GM19035 (cell line): ENCODE results near the gene SLC22A31.

ENCODE experiments used
- ATAC-seq: cut with Tn5 transposase; IDR thresholded peaks from one replicate; pipeline ENCODE4 v1.9.1; 2021; ENCODE audit not compliant: unreplicated experiment

Gene SLC22A31

GRCh38 chr16:89217138-89217387 is 16.7 kb upstream of the SLC22A31 start:
- no peak for ATAC-seq

GRCh38 chr16:89216315-89217137 is 16.2 kb upstream of the SLC22A31 start:
- peak; percentile 46 for ATAC-seq

- no peak for ATAC-seq
Observed at GRCh38 chr16:89210904-89211515, 10.7 kb upstream of the SLC22A31 start.

- no peak for ATAC-seq
Observed at GRCh38 chr16:89210165-89210903, 10.0 kb upstream of the SLC22A31 start.

GRCh38 chr16:89209522-89210044 is 9.2 kb upstream of the SLC22A31 start:
- no peak for ATAC-seq

DNA sequence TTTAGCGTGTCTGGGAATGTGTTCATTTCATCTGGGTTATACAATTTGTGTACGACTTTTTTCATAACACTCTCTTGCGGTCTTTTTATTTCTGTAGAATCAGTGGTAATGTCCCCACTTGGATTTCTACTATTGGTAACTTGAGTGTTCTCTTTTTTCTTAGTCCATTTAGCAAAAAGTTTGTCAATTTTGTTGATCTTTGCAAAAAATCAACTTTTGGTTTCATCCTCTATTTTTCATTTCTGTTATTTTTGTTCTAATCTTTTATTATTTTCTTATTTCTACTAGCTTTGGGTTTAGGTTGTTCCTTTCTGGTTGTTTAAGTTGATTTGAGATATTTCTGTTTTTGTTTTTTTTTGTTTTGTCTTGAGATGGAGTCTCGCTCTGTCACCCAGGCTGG is 7.7 kb upstream of the SLC22A31 start:
- no peak for ATAC-seq

DNA sequence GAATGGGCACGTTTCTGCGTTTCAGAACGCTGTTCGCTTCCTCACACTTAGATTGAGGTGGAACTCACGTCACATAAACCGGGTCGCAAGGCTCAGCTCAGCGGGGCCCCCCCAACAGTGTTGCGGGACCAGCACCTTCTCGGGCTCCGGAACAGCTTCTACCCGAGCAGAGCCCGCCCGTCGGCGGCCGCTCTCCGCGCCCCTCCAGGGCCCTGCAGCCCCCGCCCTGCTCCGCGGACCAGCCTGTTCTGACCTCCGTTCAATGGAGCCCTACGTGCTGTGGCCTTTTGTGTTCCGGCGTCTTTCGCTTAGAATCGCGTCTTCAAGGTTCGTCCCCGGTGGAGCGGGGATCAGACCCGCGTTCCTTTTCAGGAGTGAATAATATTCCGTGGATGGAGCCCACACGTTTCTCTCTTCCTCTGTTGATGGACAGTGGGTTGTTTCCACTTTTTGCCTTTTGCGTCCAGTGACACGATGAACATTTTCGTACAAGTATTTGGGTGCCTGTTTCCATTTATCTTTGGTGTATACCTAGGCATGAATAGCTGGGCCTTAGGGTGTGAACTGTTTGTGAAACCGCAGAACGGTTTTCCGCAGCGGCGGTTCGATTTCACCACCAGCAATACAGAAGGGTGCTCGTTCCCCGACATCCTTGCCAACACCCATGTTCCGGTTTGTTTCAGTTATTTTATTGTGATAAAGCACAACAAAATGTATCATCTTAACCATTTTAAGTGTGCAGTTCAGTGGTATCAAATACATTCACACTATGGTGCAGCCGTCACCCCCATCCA is 2.3 kb upstream of the SLC22A31 start:
- no peak for ATAC-seq

DNA sequence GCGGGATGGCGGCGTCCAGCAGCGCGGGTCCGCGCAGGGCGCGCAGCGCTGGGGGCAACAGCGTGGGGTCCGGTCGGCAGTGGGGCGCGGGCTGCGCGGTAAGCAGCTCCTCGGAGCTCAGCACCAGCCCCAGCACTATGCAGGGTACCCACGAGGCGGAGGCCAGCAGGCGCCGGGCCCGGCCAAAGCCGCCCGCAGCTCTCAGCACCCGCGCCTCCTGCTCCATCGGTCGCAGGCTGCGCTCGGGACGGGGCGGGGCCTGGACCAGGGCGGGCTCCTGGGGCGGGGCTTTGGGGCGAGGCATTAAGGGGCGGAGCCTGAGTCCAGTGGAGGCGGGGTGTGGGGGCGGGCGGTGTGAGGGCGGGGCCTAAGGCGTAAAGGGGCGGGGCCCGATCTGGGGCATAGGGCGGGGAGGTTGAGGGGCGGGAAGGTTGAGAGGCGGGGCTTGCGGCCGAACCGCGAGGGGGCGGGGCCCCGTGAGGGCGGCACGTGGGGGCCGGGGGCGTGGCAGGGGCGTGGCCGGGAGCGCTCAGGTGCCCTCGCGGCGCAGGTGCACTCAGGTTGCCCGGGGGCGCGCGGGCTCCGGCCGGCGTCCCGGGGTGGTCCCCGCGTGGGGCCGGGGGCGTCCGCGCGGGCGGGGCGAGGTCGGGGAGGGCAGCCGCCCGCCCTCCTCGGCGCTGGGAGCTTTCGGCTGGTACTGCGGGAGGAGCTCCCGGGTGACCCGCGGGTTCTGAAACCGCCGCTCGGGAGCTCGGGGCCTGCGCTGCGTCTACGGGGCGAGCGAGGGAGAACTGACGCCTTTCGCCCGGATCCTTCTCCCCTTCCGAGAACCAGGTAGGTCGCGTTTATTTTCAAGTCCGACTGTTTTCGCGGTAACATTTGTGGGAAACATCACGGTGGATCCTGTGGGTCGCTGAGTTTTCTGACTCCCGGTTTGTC is 1.4 kb upstream of the SLC22A31 start:
- ATAC-seq, result no peak

DNA sequence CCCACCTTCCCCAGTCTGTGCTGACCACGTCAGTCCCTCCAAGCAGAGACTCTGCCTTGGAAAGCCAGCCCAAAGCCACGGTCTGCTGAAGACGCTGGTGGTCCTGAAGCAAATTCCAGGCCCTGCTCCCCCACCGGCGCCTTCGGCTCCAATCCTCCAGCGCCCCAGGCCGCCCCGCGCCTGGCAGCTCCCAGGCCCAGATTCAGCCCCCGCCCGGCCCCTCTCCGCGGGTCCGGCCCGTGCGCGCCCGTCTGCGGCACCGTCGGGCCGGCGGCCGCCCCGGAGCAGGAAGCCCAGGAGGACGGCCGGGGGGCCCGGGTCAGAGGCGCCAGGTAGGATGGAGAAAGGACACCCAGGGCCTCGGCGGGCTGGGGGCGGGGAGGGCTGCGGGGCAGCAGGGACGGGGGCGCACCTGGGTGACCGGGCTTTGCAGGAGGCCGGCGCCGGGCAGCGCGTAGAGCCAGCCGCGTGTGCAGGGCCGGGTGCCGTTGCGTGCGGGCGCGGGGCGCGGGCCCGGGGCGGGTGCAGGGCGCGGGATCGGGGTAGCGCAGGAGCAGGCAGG is 594 bp upstream of the SLC22A31 start:
- no peak for ATAC-seq

- ATAC-seq, result no peak
Observed at GRCh38 chr16:89199241-89200123, 855 bp downstream of the SLC22A31 start.

DNA sequence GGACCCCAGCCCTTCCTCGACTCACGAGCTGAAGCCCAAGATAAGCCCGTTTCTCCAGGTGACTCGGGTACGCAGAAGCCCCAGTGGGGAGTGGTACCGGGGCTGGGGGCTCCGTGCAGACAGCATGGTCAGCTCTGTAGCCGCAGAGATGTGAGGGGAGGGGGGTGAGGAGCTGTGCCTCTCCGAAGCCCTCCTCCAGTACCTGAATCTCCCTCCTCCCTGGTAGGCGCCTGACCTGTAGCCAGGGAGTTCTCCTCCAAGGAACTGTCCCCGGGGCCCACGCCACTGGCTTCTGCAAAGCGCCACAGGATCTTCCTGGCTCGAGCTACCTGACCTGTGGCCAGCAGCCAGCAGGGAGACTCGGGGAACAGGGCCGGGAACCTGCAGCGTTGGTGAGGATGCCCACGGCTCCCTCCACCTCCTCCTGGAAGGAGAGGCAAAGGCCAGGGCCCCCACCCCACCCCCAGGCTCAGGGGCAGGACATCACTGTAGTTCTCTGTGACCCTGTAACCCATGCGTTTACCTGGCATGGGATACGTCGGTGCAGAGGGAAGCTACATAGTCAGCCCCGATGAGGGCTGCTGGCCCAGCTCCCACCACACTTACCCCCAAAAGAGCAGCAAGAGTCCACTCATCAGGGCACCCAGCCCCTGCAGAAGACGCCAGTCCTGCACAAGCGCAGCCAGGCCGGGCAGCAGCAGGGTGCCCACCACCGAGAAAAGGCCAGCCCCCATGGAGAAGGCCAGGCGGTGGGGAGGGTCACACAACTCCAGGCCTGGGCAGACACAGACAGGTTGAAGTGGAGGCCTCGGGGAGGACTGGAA is 1.7 kb downstream of the SLC22A31 start:
- ATAC-seq, result no peak

GRCh38 chr16:89197633-89198416 is 2.5 kb downstream of the SLC22A31 start:
- no peak for ATAC-seq

DNA sequence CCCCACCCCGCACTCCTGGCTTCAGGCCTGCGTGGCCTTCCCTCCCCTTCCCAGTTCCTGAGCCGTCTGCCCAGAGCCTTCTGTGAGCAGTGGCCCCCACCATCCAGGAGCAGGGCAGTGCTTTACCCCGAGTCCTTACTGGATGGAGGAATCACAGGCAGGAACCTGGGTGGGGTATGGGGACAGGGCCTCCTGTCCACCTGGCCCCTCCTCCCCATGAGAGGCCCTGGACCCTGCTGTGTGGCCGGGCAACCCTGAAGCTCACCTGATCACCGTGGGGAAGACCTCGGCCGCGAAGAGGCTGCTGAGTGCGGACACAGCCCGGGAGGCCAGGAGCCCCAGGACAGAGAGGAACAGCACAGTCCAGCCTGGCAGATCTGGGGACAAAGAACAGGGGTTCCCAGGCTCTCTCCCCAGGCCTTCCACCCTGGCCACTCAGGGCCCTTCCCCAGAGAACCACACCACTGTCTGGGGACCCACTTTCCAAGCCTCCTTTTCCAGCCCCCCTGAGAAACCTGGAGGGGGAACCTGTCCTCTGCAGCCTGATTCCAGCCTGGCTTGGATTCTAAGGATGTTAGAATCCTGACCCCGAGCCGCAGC is 3.2 kb downstream of the SLC22A31 start:
- ATAC-seq, result no peak

- ATAC-seq, result no peak
Observed at GRCh38 chr16:89195521-89196171, 4.7 kb downstream of the SLC22A31 start.

DNA sequence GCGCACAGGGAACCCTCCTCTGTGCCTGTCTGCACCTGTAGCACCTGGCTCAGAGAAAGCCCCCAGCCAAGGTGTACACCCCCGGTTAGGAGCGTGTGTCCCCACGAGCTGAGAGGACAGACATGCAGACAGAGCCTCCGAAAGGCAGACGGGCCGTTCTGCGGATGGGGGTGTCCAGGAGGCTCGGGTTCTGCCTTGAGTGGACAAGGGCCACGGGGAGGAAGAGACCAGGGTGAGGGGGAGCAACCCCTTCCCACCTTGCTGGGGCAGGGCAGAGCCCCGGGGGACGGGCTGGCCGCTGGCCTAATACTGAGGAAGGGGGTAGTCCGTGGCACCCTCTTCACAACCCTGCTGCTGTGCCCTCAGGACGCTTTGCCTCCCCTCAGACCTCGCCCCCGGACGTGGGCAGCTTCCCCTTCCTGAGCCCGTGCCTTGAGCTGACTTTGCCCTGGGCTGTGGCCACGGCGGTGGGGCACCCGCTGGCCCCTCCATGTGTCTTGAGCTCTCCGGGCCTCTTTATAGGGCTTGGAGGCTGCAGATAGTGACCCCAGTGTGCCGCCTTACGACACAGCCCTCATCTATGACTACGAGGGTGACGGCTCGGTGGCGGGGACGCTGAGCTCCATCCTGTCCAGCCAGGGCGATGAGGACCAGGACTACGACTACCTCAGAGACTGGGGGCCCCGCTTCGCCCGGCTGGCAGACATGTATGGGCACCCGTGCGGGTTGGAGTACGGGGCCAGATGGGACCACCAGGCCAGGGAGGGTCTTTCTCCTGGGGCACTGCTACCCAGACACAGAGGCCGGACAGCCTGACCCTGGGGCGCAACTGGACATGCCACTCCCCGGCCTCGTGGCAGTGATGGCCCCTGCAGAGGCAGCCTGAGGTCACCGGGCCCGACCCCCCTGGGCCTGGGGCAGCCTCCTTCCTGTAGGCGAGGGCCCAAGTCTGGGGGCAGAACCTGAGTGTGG is 5.7 kb downstream of the SLC22A31 start:
- no peak for ATAC-seq
